Lung (tissue), 12 donors: ENCODE results near the gene PSMD13. TPM values are rescaled to one million over a fixed set of nuclear protein-coding genes. Genes with fewer than 3 reads are reported as not detected.

Source experiments
- ATAC-seq: fragments of 200-7000 bp; cut with Tn5 transposase; one replicate; pipeline ENCODE4 v1.9.1; 2020; ENCODE audit warnings: moderate number of reproducible peaks; ENCODE audit not compliant: insufficient read depth, low FRiP score
- DNase-seq, 3 donors: peaks; one replicate each; pipeline ENCODE4 v3.0.0-alpha.2; 2013 to 2017
- H3K27ac ChIP-seq, 2 donors: one replicate each; pipeline ENCODE4 v1.5.1; 2013; ENCODE audit warnings: mild to moderate bottlenecking in 2 of 2, moderate library complexity in 2 of 2, control low read depth in 1 of 2, inconsistent platforms in 1 of 2, low read depth in 1 of 2, low read length in 1 of 2
- H3K27me3 ChIP-seq, 3 donors: one replicate each; pipeline ENCODE4 v1.5.1; 2013; ENCODE audit warnings: low read length in 2 of 3; ENCODE audit not compliant: control insufficient read depth in 3 of 3, insufficient read depth in 3 of 3
- H3K36me3 ChIP-seq, 4 donors: one replicate each; pipeline ENCODE4 v1.5.1; 2013; ENCODE audit warnings: low read length in 4 of 4, mild to moderate bottlenecking in 1 of 4, moderate library complexity in 1 of 4; ENCODE audit not compliant: control insufficient read depth in 4 of 4, insufficient read depth in 4 of 4
- H3K4me1 ChIP-seq, 5 donors: one replicate each; pipeline ENCODE4 v1.5.1; 2013; ENCODE audit warnings: low read length in 5 of 5, mild to moderate bottlenecking in 2 of 5, moderate library complexity in 1 of 5; ENCODE audit not compliant: control insufficient read depth in 5 of 5, insufficient read depth in 5 of 5
- H3K4me3 ChIP-seq: one replicate; pipeline ENCODE4 v1.5.1; 2013; ENCODE audit warnings: mild to moderate bottlenecking, control low read depth, moderate library complexity
- H3K9ac ChIP-seq, 2 donors: one replicate each; pipeline ENCODE4 v1.5.1; 2013; ENCODE audit warnings: low read length in 2 of 2, control low read depth in 1 of 2; ENCODE audit not compliant: insufficient read depth in 1 of 2
- H3K9me3 ChIP-seq, 4 donors: one replicate each; pipeline ENCODE4 v1.5.1; 2013; ENCODE audit warnings: low read length in 3 of 4, mild to moderate bottlenecking in 1 of 4, moderate library complexity in 1 of 4; ENCODE audit not compliant: control insufficient read depth in 4 of 4, insufficient read depth in 3 of 4
- CTCF ChIP-seq: IDR thresholded peaks from 2 replicates; pipeline ENCODE4 v1.5.1; 2012; ENCODE audit warnings: mild to moderate bottlenecking; ENCODE audit errors: control extremely low read depth, extremely low read depth
- WGBS, 2 donors: extraction: QIAGEN DNeasy Blood & Tissue Kit; methylation state at CpG; one replicate each; pipeline ENCODE4 v1.1.7; 2013; 5-methylcytosine and 5-hydroxymethylcytosine counted together
- polyA plus RNA-seq, 2 donors: library from polyadenylated mRNA; stranded (reverse); fragments of 200-250 nt; gene quantifications; one replicate each; pipeline ENCODE4 v1.2.1, GENCODE V29; 2013
- total RNA-seq, 2 donors: library from RNA; depleted of rRNA in 1 of 2; stranded (reverse); fragments of >200 nt in 1 of 2; gene quantifications; one replicate each; pipeline ENCODE4 v1.2.1, GENCODE V29; 2014 to 2021
- donor health status: control.
- donor health status: control.
- donor health status: Bipolar disorder and iron deficiency.
- donor health status: healthy.
- donor health status: DM: yes; HTN: yes; CAD: no.

Gene PSMD13
- total and polyA plus RNA-seq, 4 donors, result 75.2 to 184 (median 145) TPM

DNA sequence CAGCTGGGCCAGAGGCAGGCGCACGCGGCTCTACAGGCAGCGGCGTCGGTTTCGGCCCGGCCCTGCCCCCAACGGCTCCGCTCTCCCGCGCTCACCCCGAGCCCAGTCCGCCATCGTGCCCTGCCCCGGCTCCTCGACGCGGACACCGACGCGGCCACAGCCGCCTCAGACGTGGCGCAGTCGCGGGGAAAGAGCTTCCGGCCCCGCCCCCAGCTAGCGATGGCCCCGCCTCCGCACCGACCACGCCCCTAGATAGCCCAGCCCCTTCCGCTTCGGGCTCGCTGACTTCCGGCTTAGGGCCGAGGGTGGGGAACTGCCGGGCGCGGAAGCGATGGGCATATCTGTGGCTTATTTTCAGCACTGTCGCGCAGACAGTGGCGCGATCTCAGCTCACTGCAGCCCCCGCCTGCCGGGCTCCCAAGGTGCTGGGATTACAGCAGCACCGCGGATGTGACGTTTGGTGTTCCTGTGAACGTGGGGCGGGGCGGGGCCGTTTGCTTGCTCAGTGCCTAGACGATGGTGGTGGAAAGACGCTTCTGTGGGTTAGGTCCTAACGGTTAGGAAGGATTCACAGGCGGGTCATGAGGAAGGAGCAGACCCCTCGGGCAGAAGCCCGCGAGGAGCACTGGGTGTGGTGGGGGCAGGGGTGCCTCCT lies 29.4 kb upstream of the PSMD13 start, which contains the start of the genes BET1L and RIC8A:
TSS of gene BET1L (minus strand) at position 192 of the 655 bp plus-strand sequence. CDS start at position 114, 78 bp downstream.
TSS of gene RIC8A (plus strand) at position 501 of the 655 bp plus-strand sequence. CDS start 1,147 bp downstream, outside the sequence.
- Histone ChIP-seq H3K4me1 (peaks cover 0 to 28% (median 20%) of the 10 kb centered on the region in 5 donors), H3K27ac (peak within 1 kb of the TSS; percentile 95 to 97), H3K9me3 (no peaks in the 10 kb centered on the region), H3K9ac (peak within 1 kb of the TSS; percentile 91 to 93), H3K36me3 (peaks cover 2 to 42% (median 40%) of the 10 kb centered on the region in 4 donors), H3K27me3 (no peaks in the 10 kb centered on the region), H3K4me3 (peak within 1 kb of the TSS; percentile 86)
- 0 to 1% methylated on average over 62 to 63 of the region's 63 CpGs for WGBS, 2 donors
- ATAC-seq, result peak; percentile 94
- TF ChIP-seq CTCF, result no peak
- DNase-seq, result peak; percentile 97 to 99 (median 97)

GRCh38 chr11:207863-208180 lies 29.0 kb upstream of the PSMD13 start:
- H3K27me3 ChIP-seq, result no peaks in the 10 kb centered on the region
- no peaks in the 10 kb centered on the region for H3K9me3 ChIP-seq
- ATAC-seq, result no peak
- WGBS, 2 donors, result 1% methylated on average over 26 to 27 of the region's 27 CpGs
- peak overlapping the region; percentile 91 to 93 for H3K9ac ChIP-seq
- H3K36me3 ChIP-seq, result peaks cover 6 to 47% (median 44%) of the 10 kb centered on the region in 4 donors
- peak overlapping the region; percentile 61 for H3K4me3 ChIP-seq
- TF ChIP-seq CTCF, result no peak
- peak; percentile 44 to 59 (median 56) for DNase-seq
- peaks cover 0 to 28% (median 20%) of the 10 kb centered on the region in 5 donors for H3K4me1 ChIP-seq
- H3K27ac ChIP-seq, result peak overlapping the region; percentile 95 to 97

- no peaks in the 10 kb centered on the region for H3K27me3 ChIP-seq
- H3K4me3 ChIP-seq, result peak overlapping the region; percentile 61
- H3K9me3 ChIP-seq, result no peaks in the 10 kb centered on the region
- peaks cover 6 to 50% (median 48%) of the 10 kb centered on the region in 4 donors for H3K36me3 ChIP-seq
- DNase-seq (peak; percentile 86 to 89 (median 86)), ATAC-seq (peak; percentile 76)
- peak overlapping the region; percentile 91 to 93 for H3K9ac ChIP-seq
- TF ChIP-seq CTCF, result no peak
- peaks cover 0 to 28% (median 20%) of the 10 kb centered on the region in 5 donors for H3K4me1 ChIP-seq
- peak overlapping the region; percentile 95 to 97 for H3K27ac ChIP-seq
- WGBS, 2 donors, result 0% methylated on average over 52 to 57 of the region's 57 CpGs
Observed at GRCh38 chr11:208181-208916, 28.4 kb upstream of the PSMD13 start.
